HCT116 (cell line): ENCODE data around the gene PANK3. TPM values are rescaled to one million over a fixed set of nuclear protein-coding genes. Genes with fewer than 3 reads are reported as not detected.

Source experiments
- ATAC-seq: fragments of 200-7000 bp; cut with Tn5 transposase; 2 replicates; pipeline ENCODE4 v1.9.1; 2020; ENCODE audit warnings: mild to moderate bottlenecking, moderate library complexity
- BruUV-seq: library from RNA; stranded (reverse); fragments of 400-500 nt; replicated peaks from 2 replicates; lab custom pipeline; 2021; lab: Mats Ljungman, UMichigan
- CTCF ChIA-PET: fragments of 300-600 bp; sonication (Branson Sonifier 250); formaldehyde crosslinking; loops from one replicate; lab custom pipeline; 2021; ENCODE audit warnings: antibody characterized with exemption; lab: Charles Lee
- POLR2A ChIA-PET: fragments of 300-600, 350-600 bp; sonication (Branson Sonifier 250); formaldehyde crosslinking; loops from one replicate; lab custom pipeline; 2021; ENCODE audit warnings: antibody characterized with exemption; lab: Charles Lee
- RAD21 ChIA-PET, 2 experiments: fragments of 300-600 bp; sonication (Branson Sonifier 250); formaldehyde crosslinking; loops; one replicate each; lab custom pipeline; 2023; ENCODE audit warnings: low total read pairs in 2 of 2; ENCODE audit not compliant: uncharacterized antibody in 2 of 2, unreplicated experiment in 2 of 2, low non-redundant PET in 1 of 2; lab: Charles Lee
- DNase-seq: peaks from one replicate; pipeline ENCODE4 v3.0.0-alpha.2; 2010; ENCODE audit warnings: low read depth, low spot score
- H2AFZ ChIP-seq: fragments of 200-600 bp; shearing (Covaris generic), sonication (generic); 2 replicates; pipeline ENCODE4 v1.6.1; 2017; ENCODE audit warnings: low read depth, mixed run types, mixed read lengths, antibody characterized with exemption, low read length; ENCODE audit not compliant: poor library complexity, severe bottlenecking
- H3K27ac ChIP-seq: 2 replicates; pipeline ENCODE4 v1.5.1; 2012; ENCODE audit warnings: low read depth, low read length
- H3K27me3 ChIP-seq: fragments of 200-600 bp; sonication (generic); 2 replicates; pipeline ENCODE4 v1.6.1; 2016; ENCODE audit warnings: mixed run types, low read length, mixed read lengths; ENCODE audit not compliant: insufficient read depth
- H3K36me3 ChIP-seq, 2 experiments: fragments of 200-500 bp in 1 of 2; fragments of 200-600 bp in 1 of 2; sonication (Bioruptor generic) in 1 of 2; sonication (generic) in 1 of 2; 2 replicates each; pipeline versions ENCODE4 v1.5.1 to v1.6.1; 2014 to 2016; ENCODE audit warnings: low read length in 2 of 2, inconsistent platforms in 1 of 2, mixed read lengths in 1 of 2, mixed run types in 1 of 2; ENCODE audit not compliant: insufficient read depth in 2 of 2, control insufficient read depth in 1 of 2
- H3K4me1 ChIP-seq, 2 experiments: fragments of 200-600 bp in 1 of 2; sonication (generic) in 1 of 2; 2 replicates each; pipeline versions ENCODE4 v1.5.1 to v1.6.1; 2012 to 2017; ENCODE audit warnings: low read length in 2 of 2, inconsistent platforms in 1 of 2, mild to moderate bottlenecking in 1 of 2, mixed read lengths in 1 of 2, mixed run types in 1 of 2, moderate library complexity in 1 of 2; ENCODE audit not compliant: insufficient read depth in 2 of 2, control insufficient read depth in 1 of 2
- H3K4me2 ChIP-seq: fragments of 200-600 bp; sonication (generic); 2 replicates; pipeline ENCODE4 v1.6.1; 2017; ENCODE audit warnings: mixed run types, low read length, mixed read lengths
- H3K4me3 ChIP-seq, 2 experiments: fragments of 200-600 bp in 1 of 2; sonication (generic) in 1 of 2; replicated peaks in 1 of 2; 2 replicates each; pipeline ENCODE4 v1.5.1; 2011 to 2016; ENCODE audit warnings: low read length in 2 of 2, control low read depth in 1 of 2, low read depth in 1 of 2, mild to moderate bottlenecking in 1 of 2, mixed read lengths in 1 of 2, mixed run types in 1 of 2
- H3K79me2 ChIP-seq: fragments of 200-600 bp; sonication (generic); 2 replicates; pipeline ENCODE4 v1.6.1; 2017; ENCODE audit warnings: mild to moderate bottlenecking, mixed run types, low read length, moderate library complexity, mixed read lengths; ENCODE audit not compliant: insufficient read depth
- H3K9ac ChIP-seq: fragments of 200-600 bp; sonication (generic); 2 replicates; pipeline ENCODE4 v1.6.1; 2016; ENCODE audit warnings: low read length, mixed read lengths
- H3K9me2 ChIP-seq: fragments of 200-600 bp; sonication (generic), shearing (Covaris generic); 2 replicates; pipeline ENCODE4 v1.6.1; 2017; ENCODE audit warnings: mixed run types, mild to moderate bottlenecking, moderate library complexity; ENCODE audit not compliant: insufficient read depth
- H3K9me3 ChIP-seq, 2 experiments: fragments of 200-500 bp in 1 of 2; fragments of 200-600 bp in 1 of 2; sonication (Bioruptor generic) in 1 of 2; sonication (generic) in 1 of 2; 2 replicates each; pipeline ENCODE4 v1.6.1; 2014 to 2017; ENCODE audit warnings: low read length in 2 of 2, mixed read lengths in 2 of 2, inconsistent platforms in 1 of 2, low read depth in 1 of 2, mild to moderate bottlenecking in 1 of 2, mixed run types in 1 of 2, moderate library complexity in 1 of 2; ENCODE audit not compliant: control insufficient read depth in 1 of 2, insufficient read depth in 1 of 2
- H4K20me1 ChIP-seq: fragments of 200-600 bp; sonication (generic), shearing (Covaris generic); 2 replicates; pipeline ENCODE4 v1.6.1; 2017; ENCODE audit warnings: mixed run types, mild to moderate bottlenecking, moderate library complexity; ENCODE audit not compliant: insufficient read depth
- ATF3 ChIP-seq: IDR thresholded peaks from 2 replicates; pipeline ENCODE4 v1.6.1; 2012
- CBX3 ChIP-seq: IDR thresholded peaks from 2 replicates; pipeline ENCODE4 v1.6.1; 2012; ENCODE audit warnings: low read depth
- CEBPB ChIP-seq: IDR thresholded peaks from 2 replicates; pipeline ENCODE4 v1.6.1; 2012; ENCODE audit warnings: low read depth
- CTCF ChIP-seq, 3 experiments: fragments of 200-600 bp in 1 of 3; sonication (generic) in 1 of 3; IDR thresholded peaks in 2 of 3; conservative IDR thresholded peaks in 1 of 3; 2 replicates each; pipeline ENCODE4 v1.5.1; 2012 to 2017; ENCODE audit warnings: low read depth in 2 of 3, low read length in 2 of 3, antibody characterized with exemption in 1 of 3, borderline replicate concordance in 1 of 3, control low read depth in 1 of 3, mild to moderate bottlenecking in 1 of 3, mixed read lengths in 1 of 3, mixed run types in 1 of 3, moderate library complexity in 1 of 3; ENCODE audit not compliant: insufficient read depth in 1 of 3
- ELF1 ChIP-seq: IDR thresholded peaks from 2 replicates; pipeline ENCODE4 v1.6.1; 2012; ENCODE audit warnings: low read depth, borderline replicate concordance
- EZH2 ChIP-seq: fragments of 200-600 bp; sonication (generic); IDR thresholded peaks from 2 replicates; pipeline ENCODE4 v1.6.1; 2017; ENCODE audit warnings: antibody characterized with exemption, mixed run types
- EZH2phosphoT487 ChIP-seq: fragments of 200-600 bp; IDR thresholded peaks from 2 replicates; pipeline ENCODE4 v1.6.1; 2018; ENCODE audit warnings: antibody characterized with exemption, borderline replicate concordance
- FOSL1 ChIP-seq: IDR thresholded peaks from 2 replicates; pipeline ENCODE4 v1.6.1; 2012; ENCODE audit warnings: low read depth
- JUND ChIP-seq: IDR thresholded peaks from 2 replicates; pipeline ENCODE4 v1.6.1; 2012
- MAX ChIP-seq: IDR thresholded peaks from 2 replicates; pipeline ENCODE4 v1.6.1; 2012
- POLR2A ChIP-seq: IDR thresholded peaks from 2 replicates; pipeline ENCODE4 v1.7.0; 2011; ENCODE audit warnings: borderline replicate concordance; ENCODE audit not compliant: insufficient read depth, insufficient read length; ENCODE audit errors: extremely low read depth
- POLR2AphosphoS5 ChIP-seq: IDR thresholded peaks from 2 replicates; pipeline ENCODE4 v1.6.1; 2011; ENCODE audit warnings: mild to moderate bottlenecking, low read depth, low read length, moderate library complexity
- RAD21 ChIP-seq: IDR thresholded peaks from 2 replicates; pipeline ENCODE4 v1.6.1; 2012; ENCODE audit warnings: low read depth, mild to moderate bottlenecking
- SIN3A ChIP-seq: IDR thresholded peaks from 2 replicates; pipeline ENCODE4 v1.6.1; 2012; ENCODE audit warnings: low read depth
- SP1 ChIP-seq: IDR thresholded peaks from 2 replicates; pipeline ENCODE4 v1.6.1; 2012; ENCODE audit warnings: low read depth
- YY1 ChIP-seq: IDR thresholded peaks from 2 replicates; pipeline ENCODE4 v1.6.1; 2011; ENCODE audit warnings: low read length, low read depth, moderate library complexity, mild to moderate bottlenecking; ENCODE audit not compliant: insufficient replicate concordance; ENCODE audit errors: extremely low read depth
- ZBTB33 ChIP-seq: IDR thresholded peaks from 2 replicates; pipeline ENCODE4 v1.6.1; 2011; ENCODE audit warnings: mild to moderate bottlenecking, low read length, moderate library complexity; ENCODE audit not compliant: insufficient replicate concordance; ENCODE audit errors: extremely low read depth
- ZFX ChIP-seq: fragments of 450-650 bp; IDR thresholded peaks from 2 replicates; pipeline ENCODE4 v1.6.1; 2017
- ZNF274 ChIP-seq: fragments of 200-500 bp; sonication (Bioruptor generic); IDR thresholded peaks from 2 replicates; pipeline ENCODE4 v1.6.1; 2014; ENCODE audit warnings: mild to moderate bottlenecking, low read depth, low read length, inconsistent platforms
- intact Hi-C: fragments of 100-400 bp; cut with micrococcal nuclease; formaldehyde crosslinking; loops from 2 replicates; pipeline ENCODE4 v1.10.0; 2022
- total RNA-seq: library from RNA; stranded (reverse); gene quantifications from one replicate; pipeline ENCODE4 v1.2.1, GENCODE V29; 2021; ENCODE audit not compliant: unreplicated experiment

PANK3 gene
- total RNA-seq, 1 experiment from 2014 or later: 56.5 TPM

DNA sequence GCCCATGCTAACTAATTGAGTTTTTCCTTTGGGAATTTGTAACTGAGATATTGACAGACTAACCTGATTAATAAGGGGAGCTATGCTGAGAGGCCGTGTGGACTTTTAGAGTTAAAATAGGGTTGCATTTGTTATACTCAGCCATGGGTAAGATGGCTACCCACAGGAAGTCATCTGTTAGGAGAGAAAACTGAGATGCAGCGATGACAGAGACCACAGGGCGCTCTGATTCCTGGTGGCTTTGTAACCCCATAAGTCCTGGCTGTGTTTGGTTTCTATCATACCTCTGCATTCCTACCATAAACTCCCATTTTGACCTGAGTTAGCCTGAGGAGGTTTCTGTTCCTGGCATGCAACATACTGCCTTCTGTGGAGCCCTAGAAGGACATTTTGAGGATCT, 19.5 kb upstream of the PANK3 start:
- ChIA-PET POLR2A (no interaction called here), RAD21 (no interaction called here), CTCF (no interaction called here)
- no peaks in the 10 kb centered on the region for H3K9me2 ChIP-seq
- H3K4me1 ChIP-seq: peaks cover under 1 to 3% of the 10 kb centered on the region in 2 experiments; a peak in 3 of 4 replicates
- H3K9me3 ChIP-seq: no peaks in the 10 kb centered on the region
- no peaks in the 10 kb centered on the region for H4K20me1 ChIP-seq
- H3K79me2 ChIP-seq: no peaks in the 10 kb centered on the region
- DNase-seq (no peak), ATAC-seq (no peak)
- H3K4me3 ChIP-seq: no peak overlapping the region
- no peak overlapping the region for H2AFZ ChIP-seq
- BruUV-seq: no TSS peak
- TF ChIP-seq CEBPB: no peak
- no peak for TF ChIP-seq CBX3
- TF ChIP-seq SIN3A: no peak
- no peak for TF ChIP-seq POLR2AphosphoS5
- TF ChIP-seq SP1: no peak
- no peak for TF ChIP-seq MAX
- no peak for TF ChIP-seq EZH2phosphoT487
- H3K36me3 ChIP-seq: no peaks in the 10 kb centered on the region
- H3K27ac ChIP-seq: no peak overlapping the region
- H3K4me2 ChIP-seq: no peak overlapping the region
- H3K9ac ChIP-seq: no peak overlapping the region
- no peaks in the 10 kb centered on the region; the same call in 1 of the 2 replicates for H3K27me3 ChIP-seq
- intact Hi-C loops: no loop called here

DNA sequence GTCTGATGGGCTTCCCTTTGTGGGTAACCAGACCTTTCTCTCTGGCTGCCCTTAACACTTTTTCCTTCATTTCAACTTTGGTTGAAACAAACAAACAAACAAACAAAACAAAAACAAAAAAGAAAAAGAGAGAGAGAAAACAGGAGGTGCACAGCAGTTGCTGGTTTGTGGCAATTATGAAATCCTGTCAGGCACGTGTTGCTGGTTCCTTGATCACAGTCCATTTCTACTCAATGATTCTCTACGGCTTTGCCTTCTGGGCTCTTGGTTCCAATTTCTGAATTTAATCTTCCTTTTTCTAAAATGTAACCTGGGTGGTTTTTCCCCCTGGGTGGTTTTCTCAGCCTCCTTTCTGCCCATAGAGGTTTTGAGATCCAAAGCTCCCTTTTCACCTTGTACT, 17.8 kb upstream of the PANK3 start:
- Histone ChIP-seq H3K4me3 (no peak overlapping the region), H3K9me3 (no peaks in the 10 kb centered on the region), H3K36me3 (no peaks in the 10 kb centered on the region), H3K4me2 (no peak overlapping the region), H3K4me1 (no peaks in the 10 kb centered on the region), H3K79me2 (no peaks in the 10 kb centered on the region), H3K9ac (no peak overlapping the region), H3K27me3 (no peaks in the 10 kb centered on the region; the same call in 1 of the 2 replicates), H3K9me2 (no peaks in the 10 kb centered on the region), H3K27ac (no peak overlapping the region), H2AFZ (no peak overlapping the region), H4K20me1 (no peaks in the 10 kb centered on the region)
- CTCF ChIA-PET: no interaction called here
- ATAC-seq (no peak), DNase-seq (no peak)
- no TSS peak for BruUV-seq
- RAD21 ChIA-PET: no interaction called here
- POLR2A ChIA-PET: interaction anchor here (0.8 kb wide), 1 partner anchor 9 kb away, joined by 3 read pairs; no protein-coding TSS in a partner anchor
- intact Hi-C loops: no loop called here
- TF ChIP-seq EZH2phosphoT487: no peak
- no peak for TF ChIP-seq JUND
- TF ChIP-seq ATF3: no peak
- no peak for TF ChIP-seq ELF1
- no peak for TF ChIP-seq ZBTB33
- TF ChIP-seq POLR2A: no peak
- no peak for TF ChIP-seq CTCF (IDR thresholded peaks at IDR 0.05 in 2 of 3, conservative IDR thresholded peaks at IDR 0.05 in 1 of 3; ENCODE audit: borderline replicate concordance in 1 of 3, insufficient read depth in 1 of 3, low read depth in 2 of 3, low read length in 2 of 3)
- TF ChIP-seq POLR2AphosphoS5: no peak
- no peak for TF ChIP-seq RAD21
- TF ChIP-seq ZFX: no peak
- no peak for TF ChIP-seq SP1
- no peak for TF ChIP-seq EZH2
- TF ChIP-seq YY1: no peak
- no peak for TF ChIP-seq ZNF274
- no peak for TF ChIP-seq FOSL1
